Measurements from ENCODE around the gene INTS1.

The INTS1 gene

GRCh38 chr7:1505731-1506550 lies 1.8 kb upstream of the INTS1 start:
- H3K4me3 ChIP-seq (ENCODE audit: low read length) = no peak overlapping the region
- H3K4me1 ChIP-seq (ENCODE audit: control insufficient read depth, insufficient read depth, low read length) = peaks cover 10% of the 10 kb centered on the region
- no peak overlapping the region for H3K9ac ChIP-seq (ENCODE audit: low read length)
- no peak overlapping the region for H3K27ac ChIP-seq (ENCODE audit: low read depth, low read length)
- H3K36me3 ChIP-seq (ENCODE audit: control insufficient read depth, insufficient read depth, low read length) = peaks cover 3% of the 10 kb centered on the region
- no peaks in the 10 kb centered on the region for H3K27me3 ChIP-seq (ENCODE audit: control insufficient read depth, insufficient read depth, low read length)

DNA sequence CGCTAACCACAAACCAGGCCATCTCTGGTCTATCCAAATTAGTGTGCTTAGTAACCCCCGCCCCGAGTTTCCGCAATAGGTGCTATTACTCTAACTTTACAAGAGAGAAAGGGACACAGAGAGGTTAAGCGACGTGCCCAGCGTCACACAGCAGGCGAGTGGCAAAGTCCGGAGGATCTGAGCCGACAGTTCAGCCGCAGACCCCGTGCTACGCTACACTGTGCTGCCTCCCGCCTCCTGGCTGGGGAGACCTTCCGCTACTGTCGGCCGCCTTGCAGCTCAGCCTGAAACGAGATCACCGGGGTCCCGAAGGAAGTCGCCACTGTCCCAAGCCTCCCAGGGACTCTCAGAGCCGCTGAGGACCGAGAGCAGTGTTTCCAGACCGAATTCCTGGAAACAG lies 799 bp downstream of the INTS1 start:
- H3K27ac ChIP-seq (ENCODE audit: low read depth, low read length) = no peak overlapping the region
- H3K4me1 ChIP-seq (ENCODE audit: control insufficient read depth, insufficient read depth, low read length) = peaks cover 10% of the 10 kb centered on the region
- H3K4me3 ChIP-seq (ENCODE audit: low read length) = peak overlapping the region; percentile 71
- H3K27me3 ChIP-seq (ENCODE audit: control insufficient read depth, insufficient read depth, low read length) = no peaks in the 10 kb centered on the region
- H3K9ac ChIP-seq (ENCODE audit: low read length) = peak overlapping the region; percentile 1
- peaks cover 10% of the 10 kb centered on the region for H3K36me3 ChIP-seq (ENCODE audit: control insufficient read depth, insufficient read depth, low read length)

DNA sequence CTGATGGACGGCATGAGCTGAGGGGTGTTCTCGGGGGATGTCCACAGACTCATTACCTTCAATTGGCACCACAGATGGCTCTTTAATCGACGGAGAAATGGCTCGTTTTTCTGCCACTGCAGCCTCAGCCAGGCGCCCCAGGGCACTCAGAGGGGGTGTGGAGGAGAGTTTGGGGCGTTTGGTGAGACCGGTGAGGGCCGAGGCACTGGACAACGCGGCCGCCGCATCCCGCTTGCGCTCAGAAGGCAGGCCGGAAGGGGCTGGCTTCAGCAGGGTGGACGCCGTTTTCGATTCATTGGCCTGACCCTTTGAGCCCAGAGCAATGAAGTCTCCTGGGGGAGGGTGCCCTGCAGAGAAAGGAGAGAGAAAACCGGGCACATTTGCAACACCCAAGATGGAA lies 1.3 kb downstream of the INTS1 start:
- Histone ChIP-seq H3K9ac (ENCODE audit: low read length) (no peak overlapping the region), H3K36me3 (ENCODE audit: control insufficient read depth, insufficient read depth, low read length) (peaks cover 10% of the 10 kb centered on the region), H3K27ac (ENCODE audit: low read depth, low read length) (no peak overlapping the region), H3K4me3 (ENCODE audit: low read length) (peak overlapping the region; percentile 71), H3K27me3 (ENCODE audit: control insufficient read depth, insufficient read depth, low read length) (no peaks in the 10 kb centered on the region), H3K4me1 (ENCODE audit: control insufficient read depth, insufficient read depth, low read length) (peaks cover 10% of the 10 kb centered on the region)

GRCh38 chr7:1501487-1502270 lies 2.5 kb downstream of the INTS1 start:
- H3K4me1 ChIP-seq (ENCODE audit: control insufficient read depth, insufficient read depth, low read length) = peaks cover 10% of the 10 kb centered on the region
- no peaks in the 10 kb centered on the region for H3K27me3 ChIP-seq (ENCODE audit: control insufficient read depth, insufficient read depth, low read length)
- H3K4me3 ChIP-seq (ENCODE audit: low read length) = no peak overlapping the region
- no peak overlapping the region for H3K27ac ChIP-seq (ENCODE audit: low read depth, low read length)
- H3K36me3 ChIP-seq (ENCODE audit: control insufficient read depth, insufficient read depth, low read length) = peaks cover 20% of the 10 kb centered on the region
- H3K9ac ChIP-seq (ENCODE audit: low read length) = no peak overlapping the region

- H3K27ac ChIP-seq (ENCODE audit: low read depth, low read length) = no peak overlapping the region
- H3K4me1 ChIP-seq (ENCODE audit: control insufficient read depth, insufficient read depth, low read length) = peaks cover 10% of the 10 kb centered on the region
- no peak overlapping the region for H3K9ac ChIP-seq (ENCODE audit: low read length)
- peaks cover 20% of the 10 kb centered on the region for H3K36me3 ChIP-seq (ENCODE audit: control insufficient read depth, insufficient read depth, low read length)
- H3K27me3 ChIP-seq (ENCODE audit: control insufficient read depth, insufficient read depth, low read length) = no peaks in the 10 kb centered on the region
- no peak overlapping the region for H3K4me3 ChIP-seq (ENCODE audit: low read length)
Observed at GRCh38 chr7:1500064-1500807, 4.0 kb downstream of the INTS1 start.

GRCh38 chr7:1499367-1500029 lies 4.7 kb downstream of the INTS1 start:
- Histone ChIP-seq H3K4me1 (ENCODE audit: control insufficient read depth, insufficient read depth, low read length) (peaks cover 10% of the 10 kb centered on the region), H3K4me3 (ENCODE audit: low read length) (no peak overlapping the region), H3K27me3 (ENCODE audit: control insufficient read depth, insufficient read depth, low read length) (no peaks in the 10 kb centered on the region), H3K9ac (ENCODE audit: low read length) (no peak overlapping the region), H3K36me3 (ENCODE audit: control insufficient read depth, insufficient read depth, low read length) (peaks cover 20% of the 10 kb centered on the region), H3K27ac (ENCODE audit: low read depth, low read length) (no peak overlapping the region)

DNA sequence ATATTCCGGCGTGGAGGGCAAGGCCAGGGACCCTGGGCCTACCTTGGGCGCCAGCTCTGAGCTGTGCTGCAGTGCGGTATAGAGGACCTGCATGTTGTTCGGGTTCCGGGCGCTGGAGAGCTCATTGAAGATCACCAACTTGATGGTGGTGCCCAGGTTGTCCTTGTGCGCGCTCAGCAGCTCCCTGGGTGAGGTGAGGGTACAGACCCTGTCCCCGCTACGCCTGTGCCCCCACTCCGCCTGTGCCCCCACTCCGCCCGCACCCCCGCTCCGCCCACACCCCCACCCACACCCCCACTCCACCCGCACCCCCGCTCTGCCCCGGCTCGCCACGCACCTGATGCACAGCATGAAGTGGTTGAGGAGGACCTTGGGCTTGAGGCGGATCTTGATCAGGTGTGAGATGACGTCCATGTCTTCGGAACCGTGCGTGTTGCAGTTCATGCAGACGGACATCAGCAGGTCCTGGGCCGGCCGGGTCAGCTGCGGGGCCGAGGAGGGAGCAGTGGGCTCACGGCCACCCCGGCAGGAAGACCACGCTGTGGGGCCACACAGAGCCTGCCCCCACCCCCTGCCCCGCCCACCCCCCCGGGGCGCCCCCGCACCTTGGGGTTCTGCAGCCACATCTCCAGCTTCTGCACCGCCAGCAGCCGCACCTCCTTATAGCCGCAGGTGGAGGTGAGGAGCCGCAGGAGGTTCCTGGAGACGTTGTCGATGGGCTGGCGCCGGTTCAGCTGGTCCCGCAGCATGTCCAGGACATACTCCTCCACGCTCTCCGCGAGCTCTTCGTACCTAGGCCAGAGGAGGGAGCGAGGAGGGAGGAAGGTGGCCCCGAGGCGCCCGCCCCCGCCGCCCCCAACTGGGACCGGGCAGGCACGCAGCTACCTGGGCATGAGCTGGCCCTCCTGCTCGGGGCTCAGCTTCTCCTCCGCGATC lies 5.6 kb downstream of the INTS1 start:
- Histone ChIP-seq H3K27me3 (ENCODE audit: control insufficient read depth, insufficient read depth, low read length) (no peaks in the 10 kb centered on the region), H3K9ac (ENCODE audit: low read length) (no peak overlapping the region), H3K36me3 (ENCODE audit: control insufficient read depth, insufficient read depth, low read length) (peaks cover 20% of the 10 kb centered on the region), H3K27ac (ENCODE audit: low read depth, low read length) (no peak overlapping the region), H3K4me3 (ENCODE audit: low read length) (no peak overlapping the region), H3K4me1 (ENCODE audit: control insufficient read depth, insufficient read depth, low read length) (peaks cover 10% of the 10 kb centered on the region)

GRCh38 chr7:1497293-1497927 lies 6.8 kb downstream of the INTS1 start:
- H3K4me1 ChIP-seq (ENCODE audit: control insufficient read depth, insufficient read depth, low read length) = no peaks in the 10 kb centered on the region
- no peak overlapping the region for H3K9ac ChIP-seq (ENCODE audit: low read length)
- H3K4me3 ChIP-seq (ENCODE audit: low read length) = no peak overlapping the region
- no peaks in the 10 kb centered on the region for H3K27me3 ChIP-seq (ENCODE audit: control insufficient read depth, insufficient read depth, low read length)
- peaks cover 17% of the 10 kb centered on the region for H3K36me3 ChIP-seq (ENCODE audit: control insufficient read depth, insufficient read depth, low read length)
- H3K27ac ChIP-seq (ENCODE audit: low read depth, low read length) = no peak overlapping the region

GRCh38 chr7:1496531-1497292 lies 7.5 kb downstream of the INTS1 start:
- peaks cover 23% of the 10 kb centered on the region for H3K36me3 ChIP-seq (ENCODE audit: control insufficient read depth, insufficient read depth, low read length)

DNA sequence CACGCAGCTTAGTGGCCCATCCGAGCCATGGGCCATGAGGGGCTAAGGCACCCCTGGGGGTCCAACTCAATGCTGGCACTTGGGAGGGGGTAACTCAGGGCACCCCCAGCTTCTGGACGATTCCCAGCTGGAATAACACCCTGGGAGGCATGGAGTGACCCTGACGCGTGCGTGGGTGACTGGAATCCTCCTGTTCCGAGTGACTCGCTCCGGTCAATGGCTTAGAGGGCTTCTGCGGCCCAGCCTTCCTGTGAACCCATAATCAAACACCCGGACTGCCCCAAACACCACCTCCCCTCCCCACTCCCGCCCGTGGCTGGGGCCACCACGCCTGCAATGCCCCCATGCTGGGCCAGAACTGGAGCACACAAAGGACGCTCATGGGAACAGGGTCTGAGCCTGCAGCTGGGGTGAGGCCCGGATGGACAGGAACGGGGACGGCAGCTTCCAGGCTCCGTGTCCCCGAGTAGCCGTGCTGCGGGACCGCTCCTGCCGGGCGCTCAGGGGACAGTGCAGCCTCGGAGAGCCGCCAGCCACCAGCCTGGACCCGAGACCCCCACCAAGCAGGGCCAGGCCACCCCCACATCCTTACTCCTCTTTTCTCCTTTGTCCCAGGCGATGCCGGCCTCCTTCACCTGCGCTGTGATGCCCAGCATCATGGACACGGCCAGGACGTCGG lies 8.5 kb downstream of the INTS1 start:
- Histone ChIP-seq H3K36me3 (ENCODE audit: control insufficient read depth, insufficient read depth, low read length) (peaks cover 31% of the 10 kb centered on the region), H3K27me3 (ENCODE audit: control insufficient read depth, insufficient read depth, low read length) (no peaks in the 10 kb centered on the region), H3K9ac (ENCODE audit: low read length) (no peak overlapping the region), H3K4me1 (ENCODE audit: control insufficient read depth, insufficient read depth, low read length) (no peaks in the 10 kb centered on the region), H3K4me3 (ENCODE audit: low read length) (no peak overlapping the region), H3K27ac (ENCODE audit: low read depth, low read length) (no peak overlapping the region)

More at GRCh38 chr7:1496531-1497292, 7.5 kb downstream of the INTS1 start:
- no peaks in the 10 kb centered on the region for H3K27me3 ChIP-seq (ENCODE audit: control insufficient read depth, insufficient read depth, low read length)
- H3K9ac ChIP-seq (ENCODE audit: low read length) = no peak overlapping the region
- no peaks in the 10 kb centered on the region for H3K4me1 ChIP-seq (ENCODE audit: control insufficient read depth, insufficient read depth, low read length)
- H3K27ac ChIP-seq (ENCODE audit: low read depth, low read length) = no peak overlapping the region
- no peak overlapping the region for H3K4me3 ChIP-seq (ENCODE audit: low read length)

Measured in rectal smooth muscle tissue (tissue), 1 donor.